ENCODE measurements around the gene RNF213.

The RNF213 gene

GRCh38 chr17:80441598-80442322, 181.1 kb downstream of the RNF213 start:
- H3K27me3 Mint-ChIP-seq (ENCODE audit: low read depth): peaks cover 31% of the 10 kb centered on the region
- H3K4me1 Mint-ChIP-seq: no peaks in the 10 kb centered on the region
- no peak overlapping the region for H3K4me3 Mint-ChIP-seq
- H3K9me3 Mint-ChIP-seq: no peaks in the 10 kb centered on the region
- H3K36me3 Mint-ChIP-seq (ENCODE audit: low read depth): no peaks in the 10 kb centered on the region
- no peak for TF ChIP-seq CTCF (IDR thresholded peaks at IDR 0.05; ENCODE audit: unreplicated experiment in 3 of 3)
- H3K27ac Mint-ChIP-seq: no peak overlapping the region

GRCh38 chr17:80442323-80442659, 181.6 kb downstream of the RNF213 start:
- Mint-ChIP-seq H3K27ac (no peak overlapping the region), H3K36me3 (ENCODE audit: low read depth) (no peaks in the 10 kb centered on the region), H3K4me3 (no peak overlapping the region), H3K4me1 (no peaks in the 10 kb centered on the region), H3K9me3 (no peaks in the 10 kb centered on the region), H3K27me3 (ENCODE audit: low read depth) (peaks cover 31% of the 10 kb centered on the region)
- TF ChIP-seq CTCF (IDR thresholded peaks at IDR 0.05; ENCODE audit: unreplicated experiment in 3 of 3): no peak

- Mint-ChIP-seq H3K27me3 (ENCODE audit: low read depth) (peaks cover 31% of the 10 kb centered on the region), H3K9me3 (no peaks in the 10 kb centered on the region), H3K4me1 (no peaks in the 10 kb centered on the region), H3K4me3 (no peak overlapping the region), H3K36me3 (ENCODE audit: low read depth) (no peaks in the 10 kb centered on the region), H3K27ac (no peak overlapping the region)
- no peak for TF ChIP-seq CTCF (IDR thresholded peaks at IDR 0.05; ENCODE audit: unreplicated experiment in 3 of 3)
Measured at GRCh38 chr17:80442764-80443163, 182.1 kb downstream of the RNF213 start.

GRCh38 chr17:80443498-80443897, 182.8 kb downstream of the RNF213 start:
- Mint-ChIP-seq H3K36me3 (ENCODE audit: low read depth) (no peaks in the 10 kb centered on the region), H3K4me3 (no peak overlapping the region), H3K4me1 (no peaks in the 10 kb centered on the region), H3K27me3 (ENCODE audit: low read depth) (peaks cover 31% of the 10 kb centered on the region), H3K27ac (no peak overlapping the region), H3K9me3 (no peaks in the 10 kb centered on the region)
- no peak for TF ChIP-seq CTCF (IDR thresholded peaks at IDR 0.05; ENCODE audit: unreplicated experiment in 3 of 3)

- Mint-ChIP-seq H3K36me3 (ENCODE audit: low read depth) (no peaks in the 10 kb centered on the region), H3K4me1 (no peaks in the 10 kb centered on the region), H3K27me3 (ENCODE audit: low read depth) (peaks cover 31% of the 10 kb centered on the region), H3K9me3 (no peaks in the 10 kb centered on the region), H3K4me3 (no peak overlapping the region), H3K27ac (no peak overlapping the region)
- TF ChIP-seq CTCF (IDR thresholded peaks at IDR 0.05; ENCODE audit: unreplicated experiment in 3 of 3): no peak
Measured at GRCh38 chr17:80443916-80444643, 183.4 kb downstream of the RNF213 start.

GRCh38 chr17:80444644-80444979, 184.0 kb downstream of the RNF213 start:
- H3K4me1 Mint-ChIP-seq: no peaks in the 10 kb centered on the region
- H3K9me3 Mint-ChIP-seq: no peaks in the 10 kb centered on the region

More at GRCh38 chr17:80444644-80444979, 184.0 kb downstream of the RNF213 start:
- Mint-ChIP-seq H3K27ac (no peak overlapping the region), H3K36me3 (ENCODE audit: low read depth) (no peaks in the 10 kb centered on the region), H3K27me3 (ENCODE audit: low read depth) (peaks cover 31% of the 10 kb centered on the region), H3K4me3 (no peak overlapping the region)
- no peak for TF ChIP-seq CTCF (IDR thresholded peaks at IDR 0.05; ENCODE audit: unreplicated experiment in 3 of 3)
